Astrocyte of the cerebellum (primary cell): Measurements from ENCODE around the gene KCNN1.

Experiments used
- DNase-seq: peaks from one replicate; pipeline ENCODE4 v3.0.0-alpha.2; 2011; ENCODE audit warnings: low read depth
- H3K4me3 ChIP-seq: 2 replicates; pipeline ENCODE4 v1.5.1; 2011; ENCODE audit warnings: mild to moderate bottlenecking, low read depth, low read length, moderate library complexity
- CTCF ChIP-seq: IDR thresholded peaks from 2 replicates; pipeline ENCODE4 v1.5.1; 2012; ENCODE audit warnings: low read length, low read depth, moderate library complexity, mild to moderate bottlenecking; ENCODE audit errors: missing control alignments
- in situ Hi-C: cut with HindIII; loops from 2 replicates; pipeline ENCODE4 v1.10.0; 2017; ENCODE audit warnings: low sequenced_read_pairs

The KCNN1 gene

GRCh38 chr19:17967257-17968051 is 547 bp downstream of the KCNN1 start:
- no peak for DNase-seq
- in situ Hi-C loops: no loop called here

GRCh38 chr19:17968362-17968761 is 1.5 kb downstream of the KCNN1 start:
- H3K4me3 ChIP-seq: no peak overlapping the region
- DNase-seq: no peak
- in situ Hi-C loops: no loop called here
- TF ChIP-seq CTCF: no peak

More at GRCh38 chr19:17967257-17968051, 547 bp downstream of the KCNN1 start:
- peak overlapping the region; percentile 21 for H3K4me3 ChIP-seq
- no peak for TF ChIP-seq CTCF

GRCh38 chr19:17969096-17969792 is 2.3 kb downstream of the KCNN1 start:
- DNase-seq: no peak
- in situ Hi-C loops: no loop called here
- no peak overlapping the region for H3K4me3 ChIP-seq
- TF ChIP-seq CTCF: no peak

- TF ChIP-seq CTCF: no peak
- in situ Hi-C loops: no loop called here
- H3K4me3 ChIP-seq: no peak overlapping the region
- DNase-seq: no peak
Measured at GRCh38 chr19:17972230-17972629, 5.3 kb downstream of the KCNN1 start.

DNA sequence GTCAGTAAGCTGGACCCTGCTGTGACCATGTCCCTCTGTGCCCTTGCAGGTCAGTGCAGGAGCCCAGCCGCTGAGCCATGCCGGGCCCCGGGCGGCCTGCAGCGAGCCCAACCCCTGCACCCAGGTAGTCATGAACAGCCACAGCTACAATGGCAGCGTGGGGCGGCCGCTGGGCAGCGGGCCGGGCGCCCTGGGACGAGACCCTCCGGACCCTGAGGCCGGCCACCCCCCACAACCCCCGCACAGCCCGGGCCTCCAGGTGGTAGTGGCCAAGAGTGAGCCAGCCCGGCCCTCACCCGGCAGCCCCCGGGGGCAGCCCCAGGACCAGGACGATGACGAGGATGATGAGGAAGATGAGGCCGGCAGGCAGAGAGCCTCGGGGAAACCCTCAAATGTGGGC is 6.9 kb downstream of the KCNN1 start:
- in situ Hi-C loops: no loop called here

GRCh38 chr19:17974551-17974950 is 7.6 kb downstream of the KCNN1 start:
- in situ Hi-C loops: no loop called here
- no peak for DNase-seq
- no peak overlapping the region for H3K4me3 ChIP-seq
- no peak for TF ChIP-seq CTCF

More for the DNA sequence above, 6.9 kb downstream of the KCNN1 start:
- DNase-seq: no peak
- no peak for TF ChIP-seq CTCF
- no peak overlapping the region for H3K4me3 ChIP-seq
